SK-N-SH (cell line): ENCODE data around the gene BTBD9. TPM values are rescaled to one million over a fixed set of nuclear protein-coding genes. Genes with fewer than 3 reads are reported as not detected.

Experiments
- CTCF ChIA-PET: fragments of 300-600, 350-600 bp; formaldehyde crosslinking; extraction: SDS; loops from one replicate; lab custom pipeline; 2021; lab: Yijun Ruan, JAX
- POLR2A ChIA-PET: fragments of 350-600 bp; sonication (Branson Sonifier 250); formaldehyde crosslinking; extraction: SDS; loops from one replicate; lab custom pipeline; 2020; ENCODE audit warnings: antibody characterized with exemption, inconsistent platforms; lab: Yijun Ruan, JAX
- DNase-seq: peaks from one replicate; pipeline ENCODE4 v3.0.0; 2012
- H2AFZ ChIP-seq: fragments of 200-600 bp; sonication (generic); 2 replicates; pipeline ENCODE4 v1.8.1; 2016; ENCODE audit warnings: antibody characterized with exemption, mild to moderate bottlenecking, low read depth
- H3F3A ChIP-seq: fragments of 200-600 bp; sonication (generic); replicated peaks from 2 replicates; pipeline ENCODE3; 2016; ENCODE audit warnings: antibody characterized with exemption, mild to moderate bottlenecking; ENCODE audit not compliant: insufficient read depth
- H3K27ac ChIP-seq, 2 experiments: fragments of 200-500 bp in 1 of 2; fragments of 200-600 bp in 1 of 2; sonication (Bioruptor generic) in 1 of 2; sonication (generic), shearing (Covaris generic) in 1 of 2; 2 replicates each; pipeline versions ENCODE4 v1.5.1 to v1.6.1; 2014 to 2016; ENCODE audit warnings: low read depth in 2 of 2, inconsistent platforms in 1 of 2, low read length in 1 of 2, mild to moderate bottlenecking in 1 of 2, mixed read lengths in 1 of 2
- H3K27me3 ChIP-seq: fragments of 200-600 bp; sonication (generic), shearing (Covaris generic); 2 replicates; pipeline ENCODE4 v1.6.1; 2016; ENCODE audit warnings: mixed run types; ENCODE audit not compliant: insufficient read depth
- H3K36me3 ChIP-seq, 2 experiments: fragments of 200-500 bp in 1 of 2; fragments of 200-600 bp in 1 of 2; sonication (Bioruptor generic) in 1 of 2; sonication (generic) in 1 of 2; replicated peaks in 1 of 2; 2 replicates each; pipeline versions ENCODE3 to v1.5.1; 2014 to 2016; ENCODE audit warnings: low read length in 1 of 2, mild to moderate bottlenecking in 1 of 2; ENCODE audit not compliant: insufficient read depth in 2 of 2, control insufficient read depth in 1 of 2
- H3K4me1 ChIP-seq, 2 experiments: fragments of 200-500 bp in 1 of 2; fragments of 200-600 bp in 1 of 2; sonication (Bioruptor generic) in 1 of 2; sonication (generic), shearing (Covaris generic) in 1 of 2; 2 replicates each; pipeline versions ENCODE4 v1.5.1 to v1.6.1; 2014 to 2016; ENCODE audit warnings: low read depth in 1 of 2, low read length in 1 of 2, mixed run types in 1 of 2; ENCODE audit not compliant: insufficient read depth in 2 of 2, control insufficient read depth in 1 of 2
- H3K4me2 ChIP-seq: fragments of 200-600 bp; sonication (generic), shearing (Covaris generic); 2 replicates; pipeline ENCODE4 v1.6.1; 2017; ENCODE audit warnings: mixed run types
- H3K4me3 ChIP-seq, 2 experiments: fragments of 200-500 bp in 1 of 2; fragments of 200-600 bp in 1 of 2; sonication (Bioruptor generic) in 1 of 2; sonication (generic), shearing (Covaris generic) in 1 of 2; 2 replicates each; pipeline versions ENCODE4 v1.5.1 to v1.8.1; 2014 to 2016; ENCODE audit warnings: low read depth in 2 of 2, inconsistent platforms in 1 of 2, low read length in 1 of 2, mild to moderate bottlenecking in 1 of 2, mixed read lengths in 1 of 2, moderate library complexity in 1 of 2
- H3K79me2 ChIP-seq: fragments of 200-600 bp; sonication (generic); 2 replicates; pipeline ENCODE4 v1.8.1; 2017; ENCODE audit warnings: mild to moderate bottlenecking; ENCODE audit not compliant: insufficient read depth
- H3K9ac ChIP-seq: fragments of 200-600 bp; sonication (generic); 2 replicates; pipeline ENCODE4 v1.6.1; 2017; ENCODE audit warnings: mixed run types
- H3K9me2 ChIP-seq: fragments of 200-600 bp; sonication (generic); 2 replicates; pipeline ENCODE4 v1.6.1; 2017; ENCODE audit warnings: mixed run types
- H3K9me3 ChIP-seq: fragments of 200-600 bp; sonication (generic); 2 replicates; pipeline ENCODE4 v1.6.1; 2017; ENCODE audit warnings: mixed run types, mild to moderate bottlenecking, moderate library complexity
- H4K20me1 ChIP-seq: fragments of 200-600 bp; sonication (generic); 2 replicates; pipeline ENCODE4 v1.6.1; 2017; ENCODE audit warnings: mild to moderate bottlenecking, mixed run types; ENCODE audit not compliant: insufficient read depth
- CHD2 ChIP-seq: fragments of 150-350 bp; IDR thresholded peaks from 2 replicates; pipeline ENCODE4 v1.6.1; 2018; ENCODE audit warnings: low read length; ENCODE audit not compliant: partially characterized antibody
- CTCF ChIP-seq: fragments of 200-600 bp; sonication (generic); IDR thresholded peaks from 2 replicates; pipeline ENCODE4 v1.6.1; 2017; ENCODE audit warnings: antibody characterized with exemption, mild to moderate bottlenecking, moderate library complexity
- EP300 ChIP-seq, 2 experiments: IDR thresholded peaks; 2 replicates each; pipeline versions ENCODE4 v1.4.0 to v1.6.1; 2012; ENCODE audit warnings: borderline replicate concordance in 1 of 2, low read depth in 1 of 2, low read length in 1 of 2
- EZH2phosphoT487 ChIP-seq: fragments of 200-600 bp; sonication (generic); IDR thresholded peaks from 2 replicates; pipeline ENCODE4 v1.6.1; 2017; ENCODE audit warnings: low read depth, mixed run types, mild to moderate bottlenecking, antibody characterized with exemption, moderate library complexity, borderline replicate concordance
- FOXM1 ChIP-seq: IDR thresholded peaks from 2 replicates; pipeline ENCODE4 v1.4.0; 2012; ENCODE audit warnings: low read depth, mild to moderate bottlenecking
- GABPA ChIP-seq: IDR thresholded peaks from 2 replicates; pipeline ENCODE4 v1.4.0; 2012; ENCODE audit warnings: low read depth, mild to moderate bottlenecking
- GATA2 ChIP-seq: sonication (generic); formaldehyde crosslinking; IDR thresholded peaks from 2 replicates; pipeline ENCODE4 v1.5.0; 2020; ENCODE audit warnings: mild to moderate bottlenecking, missing genetic modification reagents
- JUND ChIP-seq: IDR thresholded peaks from 2 replicates; pipeline ENCODE4 v1.4.0; 2012
- MEF2A ChIP-seq: IDR thresholded peaks from 2 replicates; pipeline ENCODE4 v1.4.0; 2012; ENCODE audit warnings: low read depth, borderline replicate concordance
- MXI1 ChIP-seq: IDR thresholded peaks from 2 replicates; pipeline ENCODE4 v1.6.1; 2012; ENCODE audit warnings: mild to moderate bottlenecking, low read depth, low read length, improper control_type of control experiment
- NFIC ChIP-seq: IDR thresholded peaks from 2 replicates; pipeline ENCODE4 v1.4.0; 2012; ENCODE audit warnings: borderline replicate concordance
- NRF1 ChIP-seq: IDR thresholded peaks from 2 replicates; pipeline ENCODE4 v1.6.1; 2012; ENCODE audit warnings: low read depth, mild to moderate bottlenecking, low read length
- RCOR1 ChIP-seq: fragments of 150-350 bp; IDR thresholded peaks from 2 replicates; pipeline ENCODE4 v1.6.1; 2017; ENCODE audit warnings: antibody characterized with exemption, low read length
- RFX5 ChIP-seq: IDR thresholded peaks from 2 replicates; pipeline ENCODE4 v1.6.1; 2012; ENCODE audit warnings: mild to moderate bottlenecking, improper control_type of control experiment, low read length
- RXRA ChIP-seq: IDR thresholded peaks from 2 replicates; pipeline ENCODE4 v1.4.0; 2012; ENCODE audit warnings: low read depth, mild to moderate bottlenecking, borderline replicate concordance
- SIN3A ChIP-seq: IDR thresholded peaks from 2 replicates; pipeline ENCODE4 v1.6.1; 2012; ENCODE audit warnings: low read depth, mild to moderate bottlenecking, low read length, moderate library complexity, borderline replicate concordance
- SMC3 ChIP-seq: IDR thresholded peaks from 2 replicates; pipeline ENCODE4 v1.6.1; 2012; ENCODE audit warnings: low read depth, low read length, improper control_type of control experiment
- TAF1 ChIP-seq: IDR thresholded peaks from 2 replicates; pipeline ENCODE4 v1.6.1; 2012; ENCODE audit warnings: low read depth, mild to moderate bottlenecking, low read length, moderate library complexity, borderline replicate concordance
- USF2 ChIP-seq: fragments of 150-350 bp; IDR thresholded peaks from 2 replicates; pipeline ENCODE4 v1.6.1; 2017; ENCODE audit warnings: antibody characterized with exemption, low read length, low read depth, borderline replicate concordance
- WGBS: methylation state at CpG from one replicate; pipeline ENCODE4 v1.1.6; 2017; ENCODE audit warnings: low lambda C conversion rate; 5-methylcytosine and 5-hydroxymethylcytosine counted together
- polyA plus RNA-seq, 3 experiments: library from polyadenylated mRNA; depleted of rRNA; stranded (reverse); fragments of >200 nt; gene quantifications; 2 replicates each; pipeline ENCODE4 v1.2.3, GENCODE V29; 2012

BTBD9 gene
- polyA plus RNA-seq, 1 of the 3 experiments (the other 2 are of a cell fraction) = 2.2 TPM

- CTCF ChIA-PET = interaction anchor here (2.1 kb wide), 1 partner anchor 10 kb away, joined by 10 read pairs; no protein-coding TSS in a partner anchor
- POLR2A ChIA-PET = no interaction called here
- Histone ChIP-seq H3K79me2 (no peaks in the 10 kb centered on the region), H3K4me3 (no peak overlapping the region), H3K4me2 (no peak overlapping the region), H3K27me3 (no peaks in the 10 kb centered on the region), H3K9me2 (no peaks in the 10 kb centered on the region), H3K27ac (no peak overlapping the region), H3K9ac (no peak overlapping the region), H3K4me1 (no peaks in the 10 kb centered on the region; a peak in 1 of 4 replicates), H3K36me3 (peaks cover 5 to 19% of the 10 kb centered on the region in 2 experiments), H3K9me3 (no peaks in the 10 kb centered on the region), H2AFZ (no peak overlapping the region), H4K20me1 (no peaks in the 10 kb centered on the region), H3F3A (no peaks in the 10 kb centered on the region)
- no peak for DNase-seq
- TF ChIP-seq GABPA (no peak), SIN3A (no peak), SMC3 (no peak), EP300 (IDR thresholded peaks at IDR 0.05; ENCODE audit: borderline replicate concordance in 1 of 2, low read depth in 1 of 2, low read length in 1 of 2) (no peak), FOXM1 (no peak), EZH2phosphoT487 (no peak), CTCF (no peak), NFIC (no peak), JUND (no peak), NRF1 (no peak), RCOR1 (no peak), RFX5 (no peak)
- WGBS = 96% methylated on average over 6 of the region's 6 CpGs
These were observed 59.7 kb downstream of the BTBD9 start for GRCh38 chr6:38580030-38580429.

DNA sequence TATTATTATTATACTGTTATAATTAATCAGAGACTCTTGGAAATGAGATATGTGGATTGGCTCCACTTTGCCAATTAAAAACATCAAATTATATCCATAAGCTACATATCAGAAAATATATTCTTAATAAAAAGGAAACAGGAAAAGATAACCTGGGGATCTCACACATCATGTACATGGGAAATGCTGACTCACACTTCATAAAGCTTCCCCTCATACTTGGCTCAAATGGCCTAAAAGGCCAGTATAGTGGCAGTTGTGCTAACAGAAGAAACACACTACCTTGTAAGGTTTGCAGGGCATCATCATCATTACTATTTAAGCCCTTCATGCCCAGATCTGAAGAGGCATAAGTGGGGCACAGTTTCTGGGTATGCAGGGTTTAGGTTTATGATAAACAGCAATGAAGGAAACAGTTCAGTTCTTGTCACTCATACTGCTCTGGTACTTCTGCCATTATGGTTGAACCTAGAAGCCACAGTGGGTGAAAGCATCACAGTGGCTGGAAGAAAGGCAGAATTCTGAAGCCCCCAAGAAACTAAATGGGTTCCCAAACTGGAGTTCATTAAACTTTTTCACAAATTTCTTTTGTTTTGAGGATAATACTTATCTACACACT lies 60.6 kb downstream of the BTBD9 start:
- H3K4me2 ChIP-seq = no peak overlapping the region
- H3K9me3 ChIP-seq = no peaks in the 10 kb centered on the region
- no peaks in the 10 kb centered on the region for H3K27me3 ChIP-seq
- no peaks in the 10 kb centered on the region; a peak in 1 of 4 replicates for H3K4me1 ChIP-seq
- ChIA-PET CTCF (interaction anchor here (2.1 kb wide), 1 partner anchor 9 kb away, joined by 10 read pairs; no protein-coding TSS in a partner anchor), POLR2A (no interaction called here)
- no peak overlapping the region for H3K9ac ChIP-seq
- H3K9me2 ChIP-seq = no peaks in the 10 kb centered on the region
- no peaks in the 10 kb centered on the region for H4K20me1 ChIP-seq
- no peak overlapping the region for H3K4me3 ChIP-seq
- no peak overlapping the region for H3K27ac ChIP-seq
- no peak overlapping the region; the same call in 1 of the 2 replicates for H2AFZ ChIP-seq
- no peaks in the 10 kb centered on the region for H3F3A ChIP-seq
- H3K79me2 ChIP-seq = no peaks in the 10 kb centered on the region
- peaks cover 5 to 19% of the 10 kb centered on the region in 2 experiments for H3K36me3 ChIP-seq
- TF ChIP-seq CTCF (no peak), GATA2 (CRISPR knock-in tag) (no peak), TAF1 (no peak), RXRA (no peak), EP300 (IDR thresholded peaks at IDR 0.05; ENCODE audit: borderline replicate concordance in 1 of 2, low read depth in 1 of 2, low read length in 1 of 2) (no peak), CHD2 (no peak), NFIC (no peak), USF2 (no peak), SIN3A (no peak), MXI1 (no peak), MEF2A (no peak), EZH2phosphoT487 (no peak)
- DNase-seq = no peak
